Measurements from ENCODE around the gene SMIM11. TPM values are rescaled to one million over a fixed set of nuclear protein-coding genes. Genes with fewer than 3 reads are reported as not detected.

The SMIM11 gene
- total and polyA plus RNA-seq, 4 experiments from 2014 or later, result 4.9 to 18.5 (median 10.2) TPM

GRCh38 chr21:34362670-34363069 lies 12.6 kb upstream of the SMIM11 start:
- intact Hi-C loops (cut with micrococcal nuclease), result loop anchor here (1.0 kb wide), 1 partner anchor 268 kb away; no protein-coding TSS in a partner anchor
- H3K36me3 Mint-ChIP-seq, result no peaks in the 10 kb centered on the region
- CTCF ChIA-PET (ENCODE audit: partially characterized antibody), result interaction anchor here (0.6 to 4.4 kb wide), 17 partner anchors 8 to 450 kb away, joined by 3 to 26 read pairs (median 4); no protein-coding TSS in a partner anchor

GRCh38 chr21:34363733-34364132 lies 11.6 kb upstream of the SMIM11 start, which contains the start of gene KCNE2:
Gene KCNE2 (plus strand): TSS chr21:34364006. CDS start chr21:34370479, 6,473 bp downstream.
- Mint-ChIP-seq H3K27ac (no peak within 1 kb of the TSS), H3K27me3 (peaks cover 12 to 13% of the 10 kb centered on the region in 2 donors), H3K9me3 (peaks cover 0 to 3% (median 0%) of the 10 kb centered on the region in 8 donors), H3K4me3 (peak within 1 kb of the TSS in 1 of 8 donors; percentile 2), H3K4me1 (peaks cover 3 to 7% (median 5%) of the 10 kb centered on the region in 4 donors), H3K36me3 (no peaks in the 10 kb centered on the region)
- Histone ChIP-seq H3K9me3 (ENCODE audit: control insufficient read depth in 1 of 2, low read length in 2 of 2) (no peaks in the 10 kb centered on the region), H3K27me3 (ENCODE audit: insufficient read depth, low read length) (peaks cover 6% of the 10 kb centered on the region), H3K36me3 (ENCODE audit: insufficient read depth, low read length) (no peaks in the 10 kb centered on the region), H3K27ac (ENCODE audit: low read depth, low read length) (no peak within 1 kb of the TSS), H3K4me3 (ENCODE audit: low read length in 2 of 2) (no peak within 1 kb of the TSS), H3K4me1 (ENCODE audit: insufficient read depth, low read length) (no peaks in the 10 kb centered on the region)
- ChIA-PET POLR2A (ENCODE audit: partially characterized antibody) (no interaction called here), CTCF (ENCODE audit: partially characterized antibody) (interaction anchor here (1.0 to 4.4 kb wide), 5 partner anchors 9 to 440 kb away, joined by 3 to 26 read pairs (median 9); no protein-coding TSS in a partner anchor)
- no peak for DNase-seq
- intact Hi-C loops (cut with micrococcal nuclease), result no loop called here

More at GRCh38 chr21:34362670-34363069, 12.6 kb upstream of the SMIM11 start:
- Histone ChIP-seq H3K36me3 (ENCODE audit: insufficient read depth, low read length) (no peaks in the 10 kb centered on the region), H3K27me3 (ENCODE audit: insufficient read depth, low read length) (peaks cover 6% of the 10 kb centered on the region), H3K27ac (ENCODE audit: low read depth, low read length) (no peak overlapping the region), H3K4me1 (ENCODE audit: insufficient read depth, low read length) (no peaks in the 10 kb centered on the region), H3K4me3 (ENCODE audit: low read length in 2 of 2) (no peak overlapping the region), H3K9me3 (ENCODE audit: control insufficient read depth in 1 of 2, low read length in 2 of 2) (no peaks in the 10 kb centered on the region)
- peaks cover 9 to 11% of the 10 kb centered on the region in 2 donors for H3K27me3 Mint-ChIP-seq
- H3K4me1 Mint-ChIP-seq, result peaks cover 3 to 7% (median 5%) of the 10 kb centered on the region in 4 donors
- POLR2A ChIA-PET (ENCODE audit: partially characterized antibody), result no interaction called here
- H3K9me3 Mint-ChIP-seq, result peaks cover 0 to 9% (median 0%) of the 10 kb centered on the region in 8 donors
- no peak overlapping the region for H3K27ac Mint-ChIP-seq
- no peak overlapping the region for H3K4me3 Mint-ChIP-seq
- no peak for DNase-seq

DNA sequence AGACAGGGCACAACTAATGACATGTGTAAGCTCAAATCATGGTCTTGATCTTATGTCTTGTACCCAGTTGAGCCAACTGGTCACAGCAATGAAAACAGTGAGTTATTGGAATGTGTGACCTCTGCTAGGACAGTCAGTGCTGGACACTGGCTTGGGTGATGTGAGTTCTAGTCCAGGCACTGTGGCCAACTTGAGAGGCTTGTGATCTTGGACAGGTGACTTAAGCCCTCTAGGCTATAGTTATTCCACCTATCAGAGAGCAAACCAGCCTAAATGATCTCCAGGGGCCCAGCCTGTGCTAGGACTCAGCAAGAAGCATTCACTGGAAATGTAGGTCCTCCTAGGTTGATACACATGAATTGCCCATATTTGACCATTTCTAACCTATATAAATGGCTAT lies 10.4 kb upstream of the SMIM11 start:
- ChIA-PET POLR2A (ENCODE audit: partially characterized antibody) (no interaction called here), CTCF (ENCODE audit: partially characterized antibody) (interaction anchor here (2.3 to 4.3 kb wide), 2 partner anchors 10 to 17 kb away, joined by 6 to 24 read pairs; no protein-coding TSS in a partner anchor)
- Histone ChIP-seq H3K27ac (ENCODE audit: low read depth, low read length) (no peak overlapping the region), H3K4me1 (ENCODE audit: insufficient read depth, low read length) (no peaks in the 10 kb centered on the region), H3K9me3 (ENCODE audit: control insufficient read depth in 1 of 2, low read length in 2 of 2) (no peaks in the 10 kb centered on the region), H3K36me3 (ENCODE audit: insufficient read depth, low read length) (no peaks in the 10 kb centered on the region), H3K4me3 (ENCODE audit: low read length in 2 of 2) (no peak overlapping the region), H3K27me3 (ENCODE audit: insufficient read depth, low read length) (peaks cover 4% of the 10 kb centered on the region)
- H3K36me3 Mint-ChIP-seq, result no peaks in the 10 kb centered on the region
- DNase-seq, result no peak
- H3K4me1 Mint-ChIP-seq, result peaks cover 3 to 7% (median 5%) of the 10 kb centered on the region in 4 donors
- intact Hi-C loops (cut with micrococcal nuclease), result no loop called here
- H3K4me3 Mint-ChIP-seq, result no peak overlapping the region
- peaks cover 13 to 15% of the 10 kb centered on the region in 2 donors for H3K27me3 Mint-ChIP-seq
- no peaks in the 10 kb centered on the region for H3K9me3 Mint-ChIP-seq
- H3K27ac Mint-ChIP-seq, result no peak overlapping the region

DNA sequence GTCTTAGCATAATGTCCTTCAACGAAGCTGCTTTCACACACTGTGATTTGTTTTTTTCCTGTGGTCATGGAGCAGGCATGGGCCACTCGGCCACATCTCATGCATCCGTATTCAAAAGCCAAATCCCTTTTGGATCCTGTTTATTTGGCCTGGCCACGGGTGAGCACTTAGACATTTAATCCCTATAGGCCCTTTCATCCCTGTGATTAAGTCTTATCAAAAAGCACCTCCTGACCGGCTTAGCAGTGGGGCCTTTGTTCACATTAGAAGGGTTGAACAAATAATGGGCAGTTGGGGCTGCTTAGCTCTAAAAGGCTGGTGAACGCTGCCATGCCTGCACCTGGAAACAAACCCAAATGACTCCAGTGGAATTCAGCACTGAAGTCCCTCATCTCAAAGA lies 9.5 kb upstream of the SMIM11 start:
- Mint-ChIP-seq H3K36me3 (no peaks in the 10 kb centered on the region), H3K27ac (no peak overlapping the region), H3K27me3 (peaks cover 13 to 14% of the 10 kb centered on the region in 2 donors), H3K4me1 (peaks cover 3 to 7% (median 5%) of the 10 kb centered on the region in 4 donors), H3K4me3 (no peak overlapping the region), H3K9me3 (no peaks in the 10 kb centered on the region)
- Histone ChIP-seq H3K27me3 (ENCODE audit: insufficient read depth, low read length) (peaks cover 3% of the 10 kb centered on the region), H3K4me3 (ENCODE audit: low read length in 2 of 2) (no peak overlapping the region), H3K27ac (ENCODE audit: low read depth, low read length) (no peak overlapping the region), H3K4me1 (ENCODE audit: insufficient read depth, low read length) (no peaks in the 10 kb centered on the region), H3K9me3 (ENCODE audit: control insufficient read depth in 1 of 2, low read length in 2 of 2) (no peaks in the 10 kb centered on the region), H3K36me3 (ENCODE audit: insufficient read depth, low read length) (no peaks in the 10 kb centered on the region)
- ChIA-PET POLR2A (ENCODE audit: partially characterized antibody) (no interaction called here), CTCF (ENCODE audit: partially characterized antibody) (interaction anchor here (1.3 to 4.3 kb wide), 4 partner anchors 11 to 442 kb away, joined by 6 to 24 read pairs (median 6); no protein-coding TSS in a partner anchor)
- DNase-seq, result no peak
- intact Hi-C loops (cut with micrococcal nuclease), result no loop called here

GRCh38 chr21:34367320-34367935 lies 7.9 kb upstream of the SMIM11 start:
- H3K4me3 ChIP-seq (ENCODE audit: low read length in 2 of 2), result no peak overlapping the region
- no peaks in the 10 kb centered on the region for H3K36me3 Mint-ChIP-seq
- no peak overlapping the region for H3K27ac ChIP-seq (ENCODE audit: low read depth, low read length)
- ChIA-PET CTCF (ENCODE audit: partially characterized antibody) (interaction anchor here (0.9 to 4.3 kb wide), 11 partner anchors 13 to 443 kb away, joined by 3 to 24 read pairs (median 4); no protein-coding TSS in a partner anchor), POLR2A (ENCODE audit: partially characterized antibody) (no interaction called here)
- H3K4me1 ChIP-seq (ENCODE audit: insufficient read depth, low read length), result no peaks in the 10 kb centered on the region
- H3K27me3 Mint-ChIP-seq, result peaks cover 6 to 11% of the 10 kb centered on the region in 2 donors
- peak; percentile 24 to 53 (median 34) for DNase-seq
- no peaks in the 10 kb centered on the region for H3K4me1 Mint-ChIP-seq
- H3K27me3 ChIP-seq (ENCODE audit: insufficient read depth, low read length), result no peaks in the 10 kb centered on the region
- no peaks in the 10 kb centered on the region for H3K36me3 ChIP-seq (ENCODE audit: insufficient read depth, low read length)
- H3K9me3 ChIP-seq (ENCODE audit: control insufficient read depth in 1 of 2, low read length in 2 of 2), result no peaks in the 10 kb centered on the region
- H3K27ac Mint-ChIP-seq, result no peak overlapping the region
- H3K9me3 Mint-ChIP-seq, result no peaks in the 10 kb centered on the region
- intact Hi-C loops (cut with micrococcal nuclease), result loop anchor here (1.0 kb wide), 1 partner anchor 263 kb away; no protein-coding TSS in a partner anchor
- no peak overlapping the region for H3K4me3 Mint-ChIP-seq

- intact Hi-C loops (cut with micrococcal nuclease), result no loop called here
- H3K4me1 ChIP-seq (ENCODE audit: insufficient read depth, low read length), result no peaks in the 10 kb centered on the region
- Mint-ChIP-seq H3K27ac (no peak overlapping the region), H3K36me3 (no peaks in the 10 kb centered on the region), H3K27me3 (peaks cover 6 to 11% of the 10 kb centered on the region in 2 donors), H3K4me1 (no peaks in the 10 kb centered on the region), H3K4me3 (no peak overlapping the region), H3K9me3 (no peaks in the 10 kb centered on the region)
- H3K4me3 ChIP-seq (ENCODE audit: low read length in 2 of 2), result no peak overlapping the region
- no peaks in the 10 kb centered on the region for H3K36me3 ChIP-seq (ENCODE audit: insufficient read depth, low read length)
- POLR2A ChIA-PET (ENCODE audit: partially characterized antibody), result no interaction called here
- no peak overlapping the region for H3K27ac ChIP-seq (ENCODE audit: low read depth, low read length)
- no peaks in the 10 kb centered on the region for H3K9me3 ChIP-seq (ENCODE audit: control insufficient read depth in 1 of 2, low read length in 2 of 2)
- CTCF ChIA-PET (ENCODE audit: partially characterized antibody), result no interaction called here
- H3K27me3 ChIP-seq (ENCODE audit: insufficient read depth, low read length), result no peaks in the 10 kb centered on the region
- DNase-seq, result no peak
Measured at GRCh38 chr21:34369741-34370140, 5.6 kb upstream of the SMIM11 start.

DNA sequence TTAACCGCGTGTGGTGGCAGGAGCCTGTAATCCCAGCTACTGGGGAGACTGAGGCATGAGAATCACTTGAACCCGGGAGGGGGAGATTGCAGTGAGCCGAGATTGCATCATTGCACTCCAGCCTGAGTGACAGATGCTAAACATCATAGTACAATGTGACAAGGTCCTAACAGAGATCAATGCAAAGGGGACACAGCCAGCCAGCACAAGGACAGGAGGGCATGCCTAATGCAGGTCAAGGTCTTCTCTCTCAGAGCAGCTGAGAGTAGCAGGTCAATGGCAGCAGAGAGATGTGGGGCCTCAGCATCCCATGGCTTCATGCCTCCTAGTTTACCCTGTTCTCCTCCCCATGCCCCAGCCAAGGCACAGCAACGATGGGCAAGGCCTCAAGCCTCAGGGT lies 3.0 kb upstream of the SMIM11 start:
- no peaks in the 10 kb centered on the region for H3K4me1 Mint-ChIP-seq
- H3K27ac ChIP-seq (ENCODE audit: low read depth, low read length), result no peak overlapping the region
- no peak overlapping the region for H3K4me3 Mint-ChIP-seq
- H3K36me3 ChIP-seq (ENCODE audit: insufficient read depth, low read length), result no peaks in the 10 kb centered on the region
- H3K27me3 ChIP-seq (ENCODE audit: insufficient read depth, low read length), result no peaks in the 10 kb centered on the region
- ChIA-PET CTCF (ENCODE audit: partially characterized antibody) (no interaction called here), POLR2A (ENCODE audit: partially characterized antibody) (no interaction called here)
- no peaks in the 10 kb centered on the region for H3K9me3 Mint-ChIP-seq
- H3K4me3 ChIP-seq (ENCODE audit: low read length in 2 of 2), result no peak overlapping the region
- no peaks in the 10 kb centered on the region for H3K4me1 ChIP-seq (ENCODE audit: insufficient read depth, low read length)
- intact Hi-C loops (cut with micrococcal nuclease), result no loop called here
- no peak for DNase-seq
- H3K36me3 Mint-ChIP-seq, result no peaks in the 10 kb centered on the region
- no peak overlapping the region for H3K27ac Mint-ChIP-seq
- no peaks in the 10 kb centered on the region for H3K9me3 ChIP-seq (ENCODE audit: control insufficient read depth in 1 of 2, low read length in 2 of 2)
- peaks cover 6 to 11% of the 10 kb centered on the region in 2 donors for H3K27me3 Mint-ChIP-seq
